ENCODE results near the gene PHLDB3.

DNA sequence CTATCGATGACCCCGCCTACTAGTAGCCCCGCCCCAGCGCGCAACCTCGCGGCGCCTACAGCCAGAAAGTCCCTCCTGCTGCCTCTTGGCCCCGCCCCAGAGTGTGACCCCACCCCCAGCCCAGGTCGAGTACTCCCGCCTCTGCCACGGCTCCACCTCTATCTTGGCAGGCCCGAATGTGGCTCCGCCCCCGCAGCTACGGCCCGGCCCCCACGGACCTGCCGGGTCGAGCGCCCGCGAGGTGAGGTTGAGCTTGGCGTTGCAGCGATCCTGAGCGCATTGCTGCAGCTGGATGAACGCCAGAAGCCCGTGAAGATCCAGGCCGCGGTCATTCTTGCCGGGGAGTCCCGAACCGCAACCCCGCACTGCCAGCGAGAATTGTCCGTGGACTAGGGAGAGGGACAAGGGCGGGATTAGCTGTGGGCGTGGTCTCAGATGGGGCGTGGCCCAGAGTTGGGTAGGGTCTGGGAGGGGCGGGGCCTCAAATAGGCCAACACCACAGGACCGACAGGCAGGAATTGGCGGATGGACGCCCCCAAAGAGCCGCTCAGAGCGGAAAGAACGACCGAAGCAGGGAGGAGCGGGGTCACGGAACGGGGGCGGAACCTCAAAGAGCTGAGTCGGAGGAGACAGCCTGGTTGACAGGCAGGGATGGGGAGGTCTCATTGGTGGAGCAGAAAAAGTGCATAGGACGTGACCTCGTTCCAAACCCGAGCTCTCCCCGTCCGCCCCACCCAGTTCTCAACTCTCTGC, 41.0 kb downstream of the PHLDB3 start:
- TF ChIP-seq, protein P1, sequence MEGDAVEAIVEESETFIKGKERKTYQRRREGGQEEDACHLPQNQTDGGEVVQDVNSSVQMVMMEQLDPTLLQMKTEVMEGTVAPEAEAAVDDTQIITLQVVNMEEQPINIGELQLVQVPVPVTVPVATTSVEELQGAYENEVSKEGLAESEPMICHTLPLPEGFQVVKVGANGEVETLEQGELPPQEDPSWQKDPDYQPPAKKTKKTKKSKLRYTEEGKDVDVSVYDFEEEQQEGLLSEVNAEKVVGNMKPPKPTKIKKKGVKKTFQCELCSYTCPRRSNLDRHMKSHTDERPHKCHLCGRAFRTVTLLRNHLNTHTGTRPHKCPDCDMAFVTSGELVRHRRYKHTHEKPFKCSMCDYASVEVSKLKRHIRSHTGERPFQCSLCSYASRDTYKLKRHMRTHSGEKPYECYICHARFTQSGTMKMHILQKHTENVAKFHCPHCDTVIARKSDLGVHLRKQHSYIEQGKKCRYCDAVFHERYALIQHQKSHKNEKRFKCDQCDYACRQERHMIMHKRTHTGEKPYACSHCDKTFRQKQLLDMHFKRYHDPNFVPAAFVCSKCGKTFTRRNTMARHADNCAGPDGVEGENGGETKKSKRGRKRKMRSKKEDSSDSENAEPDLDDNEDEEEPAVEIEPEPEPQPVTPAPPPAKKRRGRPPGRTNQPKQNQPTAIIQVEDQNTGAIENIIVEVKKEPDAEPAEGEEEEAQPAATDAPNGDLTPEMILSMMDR (IDR thresholded peaks at IDR 0.05): peak in 1 of 4 experiments; percentile 12
- peak; percentile 64 for TF ChIP-seq POLR2AphosphoS5 (IDR thresholded peaks at IDR 0.05)
